DND-41 (cell line): Measurements from ENCODE around the gene AGRN.

Experiments
- ATAC-seq: fragments of 200-7000 bp; cut with Tn5 transposase; 3 replicates; pipeline ENCODE4 v1.9.1; 2021; ENCODE audit warnings: low read depth; ENCODE audit not compliant: insufficient read depth
- DNase-seq: peaks from one replicate; pipeline ENCODE4 v3.0.0-alpha.2; 2020
- H2AFZ ChIP-seq: 2 replicates; pipeline ENCODE4 v1.6.0; 2012; ENCODE audit warnings: low read depth, low read length
- H3K27ac ChIP-seq: 2 replicates; pipeline ENCODE4 v1.5.1; 2012; ENCODE audit warnings: low read length, inconsistent platforms
- H3K27me3 ChIP-seq: fragments of 200-600 bp; sonication (generic); 2 replicates; pipeline ENCODE4 v1.6.0; 2012; ENCODE audit warnings: low read length, mild to moderate bottlenecking, inconsistent platforms; ENCODE audit not compliant: insufficient read depth, poor library complexity
- H3K36me3 ChIP-seq: 2 replicates; pipeline ENCODE4 v1.5.1; 2012; ENCODE audit warnings: low read length, inconsistent platforms; ENCODE audit not compliant: insufficient read depth
- H3K4me1 ChIP-seq: 2 replicates; pipeline ENCODE4 v1.5.1; 2012; ENCODE audit warnings: mild to moderate bottlenecking, low read length; ENCODE audit not compliant: insufficient read depth
- H3K4me2 ChIP-seq: 2 replicates; pipeline ENCODE4 v1.6.0; 2012; ENCODE audit warnings: mild to moderate bottlenecking, moderate library complexity, low read length, inconsistent platforms; ENCODE audit not compliant: insufficient read depth
- H3K4me3 ChIP-seq, 2 experiments: fragments of 200-600 bp in 1 of 2; shearing (Covaris generic) in 1 of 2; 2 replicates each; pipeline ENCODE4 v1.5.1; 2012 to 2016; ENCODE audit warnings: inconsistent platforms in 2 of 2, low read length in 2 of 2, mild to moderate bottlenecking in 2 of 2, low read depth in 1 of 2, moderate library complexity in 1 of 2
- H3K79me2 ChIP-seq: 2 replicates; pipeline ENCODE4 v1.6.0; 2012; ENCODE audit warnings: low read length, inconsistent platforms; ENCODE audit not compliant: insufficient read depth
- H3K9ac ChIP-seq: 2 replicates; pipeline ENCODE4 v1.6.0; 2012; ENCODE audit warnings: low read depth, mild to moderate bottlenecking, inconsistent platforms, low read length, moderate library complexity
- H3K9me3 ChIP-seq: 2 replicates; pipeline ENCODE4 v1.5.1; 2012; ENCODE audit warnings: low read length, moderate library complexity, mild to moderate bottlenecking, inconsistent platforms; ENCODE audit not compliant: insufficient read depth, severe bottlenecking
- H4K20me1 ChIP-seq: 2 replicates; pipeline ENCODE4 v1.6.0; 2012; ENCODE audit warnings: low read length; ENCODE audit not compliant: insufficient read depth
- CTCF ChIP-seq: IDR thresholded peaks from 2 replicates; pipeline ENCODE4 v1.5.1; 2012; ENCODE audit warnings: borderline replicate concordance, low read length, moderate library complexity, mild to moderate bottlenecking; ENCODE audit not compliant: poor library complexity, severe bottlenecking; ENCODE audit errors: extremely low read depth
- EZH2 ChIP-seq: IDR thresholded peaks from 3 replicates; pipeline ENCODE4 v1.6.1; 2012; ENCODE audit warnings: borderline replicate concordance, low read depth, mild to moderate bottlenecking, moderate library complexity, low read length, inconsistent platforms; ENCODE audit not compliant: severe bottlenecking

Gene AGRN

GRCh38 chr1:1083416-1084371 is 63.8 kb downstream of the AGRN start:
- peaks cover 18% of the 10 kb centered on the region for H4K20me1 ChIP-seq
- no peak overlapping the region for H3K27ac ChIP-seq
- no peak for DNase-seq
- H3K36me3 ChIP-seq, result peaks cover 8% of the 10 kb centered on the region
- no peak for ATAC-seq
- H3K27me3 ChIP-seq, result peaks cover 7% of the 10 kb centered on the region
- no peak overlapping the region for H3K4me3 ChIP-seq
- H3K4me1 ChIP-seq, result peaks cover 5% of the 10 kb centered on the region; the same call in 1 of the 2 replicates
- no peak overlapping the region for H3K4me2 ChIP-seq
- H3K9ac ChIP-seq, result no peak overlapping the region
- TF ChIP-seq EZH2, result no peak
- no peak for TF ChIP-seq CTCF
- H2AFZ ChIP-seq, result no peak overlapping the region
- H3K9me3 ChIP-seq, result no peaks in the 10 kb centered on the region
- no peaks in the 10 kb centered on the region for H3K79me2 ChIP-seq

GRCh38 chr1:1084372-1085170 is 64.7 kb downstream of the AGRN start:
- H2AFZ ChIP-seq, result no peak overlapping the region

GRCh38 chr1:1085171-1085841 is 65.4 kb downstream of the AGRN start:
- TF ChIP-seq CTCF (no peak), EZH2 (no peak)
- ATAC-seq (no peak), DNase-seq (no peak)
- no peak overlapping the region for H3K9ac ChIP-seq
- no peaks in the 10 kb centered on the region for H3K27me3 ChIP-seq
- no peak overlapping the region for H3K4me3 ChIP-seq
- H3K9me3 ChIP-seq, result no peaks in the 10 kb centered on the region
- H3K79me2 ChIP-seq, result no peaks in the 10 kb centered on the region
- H3K36me3 ChIP-seq, result peaks cover 10% of the 10 kb centered on the region
- H2AFZ ChIP-seq, result no peak overlapping the region
- H3K27ac ChIP-seq, result no peak overlapping the region
- peaks cover 14% of the 10 kb centered on the region for H4K20me1 ChIP-seq
- no peaks in the 10 kb centered on the region for H3K4me1 ChIP-seq
- no peak overlapping the region for H3K4me2 ChIP-seq

More at GRCh38 chr1:1084372-1085170, 64.7 kb downstream of the AGRN start:
- TF ChIP-seq EZH2, result no peak
- TF ChIP-seq CTCF, result no peak
- H3K79me2 ChIP-seq, result no peaks in the 10 kb centered on the region
- no peak overlapping the region for H3K27ac ChIP-seq
- H3K9ac ChIP-seq, result no peak overlapping the region
- no peak for DNase-seq
- ATAC-seq, result no peak
- H3K27me3 ChIP-seq, result peaks cover 4% of the 10 kb centered on the region
- peaks cover 8% of the 10 kb centered on the region for H3K36me3 ChIP-seq
- H4K20me1 ChIP-seq, result peaks cover 15% of the 10 kb centered on the region
- no peak overlapping the region for H3K4me3 ChIP-seq
- H3K9me3 ChIP-seq, result no peaks in the 10 kb centered on the region
- H3K4me1 ChIP-seq, result peaks cover 2% of the 10 kb centered on the region; the same call in 1 of the 2 replicates
- H3K4me2 ChIP-seq, result no peak overlapping the region
